RPMI7951 (cell line): ENCODE measurements around the gene CNN2. TPM values are rescaled to one million over a fixed set of nuclear protein-coding genes. Genes with fewer than 3 reads are reported as not detected.

Source experiments
- DNase-seq: peaks from one replicate; pipeline ENCODE4 v3.0.0-alpha.2; 2012; ENCODE audit warnings: low read depth
- total RNA-seq: library from RNA; depleted of rRNA; stranded (reverse); fragments of >200 nt; shearing (Covaris generic); gene quantifications from 2 replicates; pipeline ENCODE4 v1.2.3, GENCODE V29; 2014; rRNA removed

The CNN2 gene
- 179 and 199 TPM in 2 replicates for total RNA-seq

GRCh38 chr19:1025960-1026782 is at the start of gene CNN2:
Gene CNN2, plus strand, starts transcription at chr19:1026608. Its CDS starts 54 bp downstream, at chr19:1026662.
- DNase-seq, result peak; percentile 85

- DNase-seq, result no peak
These were observed 49.3 kb upstream of the CNN2 start for GRCh38 chr19:977058-977464.

GRCh38 chr19:979318-979741 is 47.1 kb upstream of the CNN2 start:
- DNase-seq, result no peak

GRCh38 chr19:980133-980998 is 46.0 kb upstream of the CNN2 start:
- no peak for DNase-seq

GRCh38 chr19:982567-983170 is 43.7 kb upstream of the CNN2 start:
- peak; percentile 60 for DNase-seq

- DNase-seq, result peak; percentile 84
These were observed 42.0 kb upstream of the CNN2 start, which contains the start of gene WDR18 for GRCh38 chr19:984165-984967. Gene WDR18, plus strand, starts transcription at chr19:984345. Its CDS starts 9 bp downstream, at chr19:984354.

- no peak for DNase-seq
These were observed 40.3 kb upstream of the CNN2 start for GRCh38 chr19:986083-986482.

GRCh38 chr19:988081-988480 is 38.3 kb upstream of the CNN2 start:
- DNase-seq, result no peak

- DNase-seq, result no peak
These were observed 37.9 kb upstream of the CNN2 start for GRCh38 chr19:988510-988909.

- no peak for DNase-seq
These were observed 36.9 kb upstream of the CNN2 start for GRCh38 chr19:989381-990081.

- no peak for DNase-seq
These were observed 36.3 kb upstream of the CNN2 start for GRCh38 chr19:990119-990571.

GRCh38 chr19:990746-991145 is 35.7 kb upstream of the CNN2 start:
- DNase-seq, result no peak

- no peak for DNase-seq
These were observed 35.1 kb upstream of the CNN2 start for GRCh38 chr19:991174-991931.

GRCh38 chr19:991932-992669 is 34.3 kb upstream of the CNN2 start:
- DNase-seq, result no peak

- no peak for DNase-seq
These were observed 33.7 kb upstream of the CNN2 start for GRCh38 chr19:992670-993055.

- no peak for DNase-seq
These were observed 33.0 kb upstream of the CNN2 start for GRCh38 chr19:993361-993830.

GRCh38 chr19:993831-994393 is 32.5 kb upstream of the CNN2 start:
- no peak for DNase-seq

- DNase-seq, result no peak
These were observed 31.9 kb upstream of the CNN2 start for GRCh38 chr19:994516-994915.
